ENCODE data around the gene CDKN1C. TPM values are rescaled to one million over a fixed set of nuclear protein-coding genes. Genes with fewer than 3 reads are reported as not detected.

Gene CDKN1C
- total RNA-seq, 1 donor from 2014 or later: 1.4 TPM

DNA sequence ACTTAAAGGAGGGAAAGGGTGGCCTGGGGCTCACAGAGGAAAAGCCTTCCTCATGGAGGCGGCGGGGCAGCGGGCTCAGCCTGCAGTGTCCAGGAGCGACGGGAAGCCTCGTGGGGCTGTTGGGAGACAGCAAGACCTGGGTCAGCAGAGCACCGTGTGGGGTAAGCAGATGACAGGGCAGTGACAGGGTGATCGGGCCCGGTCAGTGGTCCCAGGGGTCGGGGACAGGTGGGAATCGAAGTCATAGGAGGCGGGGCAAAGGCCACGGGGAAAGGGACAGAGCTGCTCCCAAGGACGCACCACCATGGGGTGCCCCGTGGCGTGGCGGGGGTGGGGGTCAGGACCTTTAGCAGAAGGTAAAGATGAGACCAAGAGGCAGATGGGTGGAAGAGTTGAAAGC lies 49.8 kb downstream of the CDKN1C start:
- ChIA-PET POLR2A (no interaction called here), CTCF (no interaction called here)
- ATAC-seq (ENCODE audit: low read depth) (no peak), DNase-seq (no peak)
- TF ChIP-seq, protein P1, sequence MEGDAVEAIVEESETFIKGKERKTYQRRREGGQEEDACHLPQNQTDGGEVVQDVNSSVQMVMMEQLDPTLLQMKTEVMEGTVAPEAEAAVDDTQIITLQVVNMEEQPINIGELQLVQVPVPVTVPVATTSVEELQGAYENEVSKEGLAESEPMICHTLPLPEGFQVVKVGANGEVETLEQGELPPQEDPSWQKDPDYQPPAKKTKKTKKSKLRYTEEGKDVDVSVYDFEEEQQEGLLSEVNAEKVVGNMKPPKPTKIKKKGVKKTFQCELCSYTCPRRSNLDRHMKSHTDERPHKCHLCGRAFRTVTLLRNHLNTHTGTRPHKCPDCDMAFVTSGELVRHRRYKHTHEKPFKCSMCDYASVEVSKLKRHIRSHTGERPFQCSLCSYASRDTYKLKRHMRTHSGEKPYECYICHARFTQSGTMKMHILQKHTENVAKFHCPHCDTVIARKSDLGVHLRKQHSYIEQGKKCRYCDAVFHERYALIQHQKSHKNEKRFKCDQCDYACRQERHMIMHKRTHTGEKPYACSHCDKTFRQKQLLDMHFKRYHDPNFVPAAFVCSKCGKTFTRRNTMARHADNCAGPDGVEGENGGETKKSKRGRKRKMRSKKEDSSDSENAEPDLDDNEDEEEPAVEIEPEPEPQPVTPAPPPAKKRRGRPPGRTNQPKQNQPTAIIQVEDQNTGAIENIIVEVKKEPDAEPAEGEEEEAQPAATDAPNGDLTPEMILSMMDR (IDR thresholded peaks at IDR 0.05): no peak
- H3K9me3 Mint-ChIP-seq: no peaks in the 10 kb centered on the region
- H3K4me3 Mint-ChIP-seq: no peak overlapping the region
- H3K27ac Mint-ChIP-seq: no peak overlapping the region
- H3K27me3 Mint-ChIP-seq: no peaks in the 10 kb centered on the region
- intact Hi-C loops (cut with micrococcal nuclease): no loop called here
- no peaks in the 10 kb centered on the region for H3K36me3 Mint-ChIP-seq (ENCODE audit: low read depth)
- no peaks in the 10 kb centered on the region for H3K4me1 Mint-ChIP-seq

DNA sequence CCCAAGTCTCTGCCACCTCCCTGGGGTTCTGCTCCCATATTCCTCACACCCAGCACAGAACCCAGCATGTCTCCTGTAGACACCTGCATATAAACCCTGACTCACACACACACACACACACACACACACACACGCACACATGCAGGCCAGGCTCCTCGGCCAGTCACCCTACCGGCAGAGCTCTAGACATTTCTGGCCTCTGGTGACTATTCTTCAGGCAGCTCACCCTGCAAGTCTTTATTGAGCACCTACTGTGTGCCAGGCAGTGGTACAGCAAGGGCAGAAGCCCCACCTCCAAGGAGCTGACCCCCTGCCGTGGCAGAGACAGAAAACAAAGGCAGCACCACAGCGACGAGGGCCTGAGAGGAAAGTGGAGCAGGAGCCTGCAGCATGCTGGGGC lies 50.3 kb downstream of the CDKN1C start:
- no peaks in the 10 kb centered on the region for H3K9me3 Mint-ChIP-seq
- ATAC-seq (ENCODE audit: low read depth) (no peak), DNase-seq (no peak)
- POLR2A ChIA-PET: no interaction called here
- no peaks in the 10 kb centered on the region for H3K36me3 Mint-ChIP-seq (ENCODE audit: low read depth)
- TF ChIP-seq, protein P1 (IDR thresholded peaks at IDR 0.05): no peak
- CTCF ChIA-PET: no interaction called here
- H3K27me3 Mint-ChIP-seq: no peaks in the 10 kb centered on the region
- H3K4me1 Mint-ChIP-seq: no peaks in the 10 kb centered on the region
- H3K27ac Mint-ChIP-seq: no peak overlapping the region
- intact Hi-C loops (cut with micrococcal nuclease): no loop called here
- no peak overlapping the region for H3K4me3 Mint-ChIP-seq

DNA sequence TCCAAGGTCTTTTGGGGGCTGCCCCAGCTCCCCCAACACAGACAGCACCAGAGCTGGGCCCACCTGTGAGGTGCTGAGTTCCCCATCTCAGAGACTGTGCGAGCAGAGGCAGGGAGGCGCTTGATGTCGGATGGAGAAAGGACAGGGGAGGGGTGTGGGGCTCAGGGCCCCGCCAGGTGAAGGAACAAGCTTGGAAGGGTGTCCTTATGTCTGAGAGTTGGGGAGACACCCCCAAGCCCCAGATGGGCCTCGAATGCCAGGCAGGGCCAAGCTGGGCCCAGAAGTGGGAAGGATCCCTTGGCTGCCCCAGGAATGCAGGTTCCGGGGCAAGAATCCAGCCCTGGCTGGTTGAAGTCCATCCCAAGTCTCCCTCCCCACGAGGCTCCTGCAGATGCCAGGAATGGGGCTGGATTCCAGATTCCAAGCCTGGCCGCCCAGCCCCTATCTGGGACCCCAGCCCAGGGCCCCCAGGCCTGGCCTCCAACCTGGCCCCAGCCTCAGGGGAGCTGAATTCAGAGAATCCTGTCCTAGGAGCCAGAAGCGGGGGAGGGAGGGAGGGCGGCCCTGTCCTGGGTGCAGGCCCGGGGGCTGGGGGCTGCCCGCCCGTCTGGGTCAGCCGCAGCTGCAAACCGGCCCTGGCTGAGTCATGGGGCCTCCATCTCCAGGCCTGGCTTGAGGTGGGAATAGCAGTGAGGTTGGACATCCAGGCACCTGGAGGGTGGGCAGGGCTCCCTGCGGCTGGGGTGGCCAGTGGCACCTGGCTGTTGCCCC lies 50.9 kb downstream of the CDKN1C start:
- Mint-ChIP-seq H3K36me3 (ENCODE audit: low read depth) (no peaks in the 10 kb centered on the region), H3K27me3 (no peaks in the 10 kb centered on the region), H3K4me3 (no peak overlapping the region), H3K4me1 (no peaks in the 10 kb centered on the region), H3K9me3 (no peaks in the 10 kb centered on the region), H3K27ac (no peak overlapping the region)
- ATAC-seq (ENCODE audit: low read depth) (no peak), DNase-seq (no peak)
- ChIA-PET POLR2A (no interaction called here), CTCF (no interaction called here)
- intact Hi-C loops (cut with micrococcal nuclease): no loop called here
- TF ChIP-seq, protein P1 (IDR thresholded peaks at IDR 0.05): no peak

DNA sequence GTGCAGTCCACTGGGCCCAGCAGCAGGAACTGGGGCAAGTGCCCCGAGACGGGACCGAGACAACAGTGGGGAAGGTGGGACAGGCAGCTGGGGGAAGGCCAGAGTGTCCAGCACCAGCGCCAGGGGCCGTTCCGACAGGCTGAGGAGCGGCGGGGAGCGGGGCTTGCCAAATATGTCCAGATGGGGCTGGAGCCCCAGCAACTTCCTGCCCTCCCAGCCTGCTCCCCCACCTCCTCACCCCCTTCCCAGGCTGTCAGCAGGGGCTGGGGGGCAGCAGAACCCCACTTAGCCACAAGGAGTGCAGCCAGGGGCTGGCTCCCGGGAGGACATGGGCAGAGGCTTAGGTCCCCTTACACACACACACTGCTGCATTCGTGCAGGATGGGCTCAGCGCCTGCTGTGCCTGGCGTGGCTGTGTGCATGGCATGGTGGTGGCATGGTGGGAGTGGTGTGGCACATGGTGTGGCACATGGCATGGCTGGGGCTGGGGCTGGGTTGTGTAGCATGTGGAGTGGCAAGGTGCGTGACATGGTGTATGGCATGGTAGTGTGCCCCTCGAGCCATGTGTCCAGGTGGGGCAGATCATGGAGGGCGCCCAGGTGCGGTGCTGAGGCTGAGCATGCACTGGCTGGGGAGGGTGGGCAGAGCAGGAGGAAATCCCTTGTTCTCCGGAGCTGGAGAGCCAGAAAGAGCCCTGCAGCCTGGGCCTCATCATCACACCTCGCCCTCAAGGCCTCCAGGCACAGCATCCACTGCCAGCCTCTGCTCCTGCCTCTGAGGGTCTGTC lies 51.7 kb downstream of the CDKN1C start:
- intact Hi-C loops (cut with micrococcal nuclease): no loop called here
- H3K9me3 Mint-ChIP-seq: peaks cover 7% of the 10 kb centered on the region
- ATAC-seq (ENCODE audit: low read depth): no peak
- CTCF ChIA-PET: no interaction called here
- peaks cover 1% of the 10 kb centered on the region for H3K36me3 Mint-ChIP-seq (ENCODE audit: low read depth)
- H3K4me1 Mint-ChIP-seq: no peaks in the 10 kb centered on the region
- no peak for DNase-seq
- H3K4me3 Mint-ChIP-seq: no peak overlapping the region
- TF ChIP-seq, protein P1 (IDR thresholded peaks at IDR 0.05): no peak
- POLR2A ChIA-PET: no interaction called here
- H3K27me3 Mint-ChIP-seq: no peaks in the 10 kb centered on the region
- no peak overlapping the region for H3K27ac Mint-ChIP-seq

Other genes with a start within 250 kb of the CDKN1C start
- gene KCNQ1OT1, start 185.8 kb downstream of the CDKN1C start, total RNA-seq: 0.88 and 1.2 TPM in 2 replicates
- 0.42 and 0.54 TPM in 2 replicates for gene PHLDA2, start 43.6 kb upstream of the CDKN1C start, total RNA-seq
- 112 and 115 TPM in 2 replicates for gene NAP1L4, start 106.6 kb upstream of the CDKN1C start, total RNA-seq
- 95.9 and 110 TPM in 2 replicates for gene CARS1, start 171.6 kb upstream of the CDKN1C start, total RNA-seq

All from activated B cell treated with CpG ODN at 0.5 μM for 24 hours (primary cell).